IMR-90 (cell line): ENCODE results near the gene SPPL2C. TPM values are rescaled to one million over a fixed set of nuclear protein-coding genes. Genes with fewer than 3 reads are reported as not detected.

Experiments used
- ATAC-seq: fragments of 200-7000 bp; cut with Tn5 transposase; 2 replicates; pipeline ENCODE4 v1.9.1; 2020; ENCODE audit warnings: low read depth, mild to moderate bottlenecking, moderate library complexity
- BruUV-seq: library from RNA; stranded (reverse); fragments of 400-500 nt; replicated peaks from 2 replicates; lab custom pipeline; 2021; lab: Mats Ljungman, UMichigan
- CTCF ChIA-PET: fragments of 300-600 bp; formaldehyde crosslinking; extraction: SDS; loops from one replicate; lab custom pipeline; 2021; ENCODE audit warnings: antibody characterized with exemption; lab: Yijun Ruan, JAX
- POLR2A ChIA-PET: fragments of 300-600 bp; sonication (Branson Sonifier 250); formaldehyde crosslinking; loops from one replicate; lab custom pipeline; 2022; ENCODE audit warnings: antibody characterized with exemption; ENCODE audit not compliant: unreplicated experiment; lab: Charles Lee
- DNase-seq: peaks from one replicate; pipeline ENCODE4 v3.0.0; 2013
- H2AFZ ChIP-seq: replicated peaks from 2 replicates; pipeline ENCODE3; 2013; ENCODE audit warnings: low read length, mild to moderate bottlenecking; ENCODE audit not compliant: poor library complexity
- H2AK5ac ChIP-seq: 2 replicates; pipeline ENCODE4 v1.6.1; 2013; ENCODE audit warnings: low read depth, low read length, inconsistent platforms
- H2AK9ac ChIP-seq: replicated peaks from 2 replicates; pipeline ENCODE3; 2013; ENCODE audit warnings: mild to moderate bottlenecking, low read depth, low read length, moderate library complexity; ENCODE audit not compliant: poor library complexity
- H2BK120ac ChIP-seq: 2 replicates; pipeline ENCODE4 v1.6.1; 2013; ENCODE audit warnings: low read depth, low read length, inconsistent platforms
- H2BK15ac ChIP-seq: 3 replicates; pipeline ENCODE4 v1.6.1; 2013; ENCODE audit warnings: low read depth, low read length, inconsistent platforms
- H2BK20ac ChIP-seq: 2 replicates; pipeline ENCODE4 v1.6.1; 2013; ENCODE audit warnings: low read depth, mild to moderate bottlenecking, inconsistent platforms, low read length, moderate library complexity
- H2BK5ac ChIP-seq: 2 replicates; pipeline ENCODE4 v1.6.1; 2013; ENCODE audit warnings: mild to moderate bottlenecking, low read depth, low read length, inconsistent platforms; ENCODE audit not compliant: poor library complexity, severe bottlenecking
- H3K14ac ChIP-seq: replicated peaks from 2 replicates; pipeline ENCODE4 v1.6.1; 2013; ENCODE audit warnings: low read depth, low read length, inconsistent platforms
- H3K18ac ChIP-seq: 2 replicates; pipeline ENCODE4 v1.6.1; 2013; ENCODE audit warnings: low read depth, low read length, control low read depth
- H3K23ac ChIP-seq: 2 replicates; pipeline ENCODE4 v1.6.1; 2013; ENCODE audit warnings: low read depth, low read length, inconsistent platforms
- H3K27ac ChIP-seq: 2 replicates; pipeline ENCODE4 v1.5.1; 2013; ENCODE audit warnings: mild to moderate bottlenecking, control low read depth, low read length; ENCODE audit not compliant: insufficient read depth
- H3K27me3 ChIP-seq: 2 replicates; pipeline ENCODE4 v1.6.1; 2013; ENCODE audit warnings: low read length; ENCODE audit not compliant: control insufficient read depth, insufficient read depth
- H3K36me3 ChIP-seq: 2 replicates; pipeline ENCODE4 v1.6.1; 2013; ENCODE audit warnings: low read length, mixed read lengths; ENCODE audit not compliant: control insufficient read depth, insufficient read depth
- H3K4ac ChIP-seq: 2 replicates; pipeline ENCODE4 v1.6.1; 2013; ENCODE audit warnings: low read depth, low read length, inconsistent platforms
- H3K4me1 ChIP-seq: 2 replicates; pipeline ENCODE4 v1.6.1; 2013; ENCODE audit warnings: low read length, mixed read lengths; ENCODE audit not compliant: control insufficient read depth, insufficient read depth
- H3K4me2 ChIP-seq: 2 replicates; pipeline ENCODE4 v1.6.1; 2013; ENCODE audit warnings: low read depth, mild to moderate bottlenecking, control low read depth, low read length, moderate library complexity
- H3K4me3 ChIP-seq: 2 replicates; pipeline ENCODE4 v1.5.1; 2013; ENCODE audit warnings: low read depth, mild to moderate bottlenecking, control low read depth, low read length, moderate library complexity; ENCODE audit not compliant: insufficient read depth
- H3K56ac ChIP-seq: 2 replicates; pipeline ENCODE4 v1.6.1; 2013; ENCODE audit warnings: low read length, inconsistent platforms; ENCODE audit not compliant: insufficient read depth; ENCODE audit errors: extremely low read depth
- H3K79me1 ChIP-seq, 2 experiments: 2 replicates each; pipeline ENCODE4 v1.6.1; 2013; ENCODE audit warnings: low read length in 2 of 2, inconsistent platforms in 1 of 2, low read depth in 1 of 2
- H3K9ac ChIP-seq: 2 replicates; pipeline ENCODE4 v1.6.1; 2013; ENCODE audit warnings: low read depth, low read length, control low read depth
- H3K9me1 ChIP-seq: 2 replicates; pipeline ENCODE4 v1.6.1; 2013; ENCODE audit warnings: low read length, inconsistent platforms; ENCODE audit not compliant: insufficient read depth
- H3K9me3 ChIP-seq: 2 replicates; pipeline ENCODE4 v1.6.1; 2013; ENCODE audit warnings: low read length; ENCODE audit not compliant: control insufficient read depth, insufficient read depth
- H4K20me1 ChIP-seq: 2 replicates; pipeline ENCODE4 v1.6.1; 2013; ENCODE audit warnings: low read length, inconsistent platforms; ENCODE audit not compliant: insufficient read depth
- H4K5ac ChIP-seq: 2 replicates; pipeline ENCODE4 v1.6.1; 2013; ENCODE audit warnings: mild to moderate bottlenecking, low read depth, low read length, control low read depth
- H4K8ac ChIP-seq, 2 experiments: 2 replicates each; pipeline ENCODE4 v1.6.1; 2013; ENCODE audit warnings: low read depth in 2 of 2, low read length in 2 of 2, control low read depth in 1 of 2, inconsistent platforms in 1 of 2
- H4K91ac ChIP-seq: 2 replicates; pipeline ENCODE4 v1.6.1; 2013; ENCODE audit warnings: low read depth, low read length, inconsistent platforms; ENCODE audit not compliant: insufficient read depth
- BHLHE40 ChIP-seq: fragments of 150-350 bp; IDR thresholded peaks from 2 replicates; pipeline ENCODE4 v1.6.1; 2016; ENCODE audit warnings: mild to moderate bottlenecking, low read depth, low read length
- CEBPB ChIP-seq: IDR thresholded peaks from 2 replicates; pipeline ENCODE4 v1.6.1; 2012; ENCODE audit warnings: low read depth, low read length, improper control_type of control experiment
- CHD1 ChIP-seq: IDR thresholded peaks from 2 replicates; pipeline ENCODE4 v1.6.1; 2012; ENCODE audit warnings: low read depth, low read length, improper control_type of control experiment
- FOS ChIP-seq: fragments of 150-350 bp; IDR thresholded peaks from 2 replicates; pipeline ENCODE4 v1.6.1; 2016; ENCODE audit warnings: low read depth, low read length
- MAFK ChIP-seq: IDR thresholded peaks from 2 replicates; pipeline ENCODE4 v1.6.1; 2012; ENCODE audit warnings: low read depth, low read length, improper control_type of control experiment
- NFE2L2 ChIP-seq: fragments of 150-350 bp; IDR thresholded peaks from 2 replicates; pipeline ENCODE4 v1.6.1; 2016; ENCODE audit warnings: low read depth, mild to moderate bottlenecking, low read length
- POLR2A ChIP-seq: IDR thresholded peaks from 2 replicates; pipeline ENCODE4 v1.6.1; 2012; ENCODE audit warnings: mild to moderate bottlenecking, low read depth, low read length
- RAD21 ChIP-seq: IDR thresholded peaks from 2 replicates; pipeline ENCODE4 v1.6.1; 2012; ENCODE audit warnings: low read length, improper control_type of control experiment
- RCOR1 ChIP-seq: IDR thresholded peaks from 2 replicates; pipeline ENCODE4 v1.6.1; 2012; ENCODE audit warnings: mild to moderate bottlenecking, low read length, improper control_type of control experiment; ENCODE audit not compliant: insufficient replicate concordance
- SMC3 ChIP-seq: fragments of 150-350 bp; IDR thresholded peaks from 2 replicates; pipeline ENCODE4 v1.6.1; 2016; ENCODE audit warnings: low read depth, mild to moderate bottlenecking, antibody characterized with exemption, low read length, moderate library complexity
- WGBS, 2 experiments: methylation state at CpG; one replicate each; pipeline versions ENCODE4 v1.1.5 to v1.1.7; 2013; ENCODE audit warnings: missing lambda C conversion rate in 2 of 2; ENCODE audit not compliant: insufficient read length in 1 of 2; ENCODE audit errors: extremely low coverage in 2 of 2; 5-methylcytosine and 5-hydroxymethylcytosine counted together
- dilution Hi-C: fragments of 300-500 bp; cut with HindIII; formaldehyde crosslinking; loops from one replicate; pipeline ENCODE4 v1.14.3; 2018; ENCODE audit warnings: low sequenced_read_pairs; ENCODE audit not compliant: unreplicated experiment
- in situ Hi-C: fragments of 300-500 bp; cut with MboI; formaldehyde crosslinking; loops from 3 replicates; pipeline ENCODE4 v1.14.3; 2019; ENCODE audit warnings: low sequenced_read_pairs, inconsistent platforms, mixed read lengths
- intact Hi-C: fragments of 100-400 bp; cut with micrococcal nuclease; formaldehyde crosslinking; loops from 2 replicates; pipeline ENCODE4 v1.10.0; 2022
- polyA plus RNA-seq, 3 experiments: library from polyadenylated mRNA; depleted of rRNA; stranded (reverse); fragments of >200 nt; gene quantifications; 2 replicates each; pipeline ENCODE4 v1.2.3, GENCODE V29; 2012; ENCODE audit warnings: low replicate concordance in 1 of 3
- total RNA-seq: library from RNA; depleted of rRNA; stranded (reverse); fragments of >200 nt; gene quantifications from 2 replicates; pipeline ENCODE4 v1.2.3, GENCODE V29; 2012
- TF ChIP-seq, protein P1 (sequence below): fragments of 150-350 bp; IDR thresholded peaks from 2 replicates; pipeline ENCODE4 v1.6.1; 2017; ENCODE audit warnings: mild to moderate bottlenecking, antibody characterized with exemption, low read length, low read depth

SPPL2C gene
- total and polyA plus RNA-seq, 2 of the 4 experiments (the other 2 are of a cell fraction) = not detected

GRCh38 chr17:45848405-45848804 lies 3.7 kb downstream of the SPPL2C start:
- Histone ChIP-seq H3K9me3 (no peaks in the 10 kb centered on the region), H4K91ac (no peak overlapping the region), H3K9ac (no peak overlapping the region), H4K20me1 (no peaks in the 10 kb centered on the region), H2BK20ac (no peak overlapping the region), H3K4ac (no peak overlapping the region), H2BK120ac (no peak overlapping the region), H3K4me1 (no peaks in the 10 kb centered on the region), H4K5ac (no peak overlapping the region), H4K8ac (no peak overlapping the region), H3K79me1 (no peaks in the 10 kb centered on the region), H3K4me2 (no peak overlapping the region), H3K4me3 (no peak overlapping the region), H3K9me1 (no peaks in the 10 kb centered on the region), H2AFZ (no peak overlapping the region), H3K14ac (no peak overlapping the region), H3K27ac (no peak overlapping the region), H3K23ac (no peak overlapping the region), H2BK5ac (no peak overlapping the region), H3K56ac (no peak overlapping the region), H2AK5ac (no peak overlapping the region), H3K27me3 (peaks cover 9% of the 10 kb centered on the region), H2AK9ac (no peak overlapping the region), H3K36me3 (no peaks in the 10 kb centered on the region), H3K18ac (no peak overlapping the region), H2BK15ac (no peak overlapping the region)
- CTCF ChIA-PET = no interaction called here
- ATAC-seq (no peak), DNase-seq (no peak)
- in situ Hi-C loops = loop anchor here (25.0 kb wide), 1 partner anchor 436 kb away; no protein-coding TSS in a partner anchor
- no TSS peak for BruUV-seq
- dilution Hi-C loops = no loop called here
- intact Hi-C loops = no loop called here
- no peak for TF ChIP-seq CHD1
- no peak for TF ChIP-seq RAD21
- TF ChIP-seq MAFK = no peak
- TF ChIP-seq NFE2L2 = no peak
- TF ChIP-seq SMC3 = no peak
- TF ChIP-seq POLR2A = no peak
- TF ChIP-seq, protein P1, sequence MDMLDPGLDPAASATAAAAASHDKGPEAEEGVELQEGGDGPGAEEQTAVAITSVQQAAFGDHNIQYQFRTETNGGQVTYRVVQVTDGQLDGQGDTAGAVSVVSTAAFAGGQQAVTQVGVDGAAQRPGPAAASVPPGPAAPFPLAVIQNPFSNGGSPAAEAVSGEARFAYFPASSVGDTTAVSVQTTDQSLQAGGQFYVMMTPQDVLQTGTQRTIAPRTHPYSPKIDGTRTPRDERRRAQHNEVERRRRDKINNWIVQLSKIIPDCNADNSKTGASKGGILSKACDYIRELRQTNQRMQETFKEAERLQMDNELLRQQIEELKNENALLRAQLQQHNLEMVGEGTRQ = no peak
- no peak for TF ChIP-seq FOS
- TF ChIP-seq RCOR1 = no peak
- TF ChIP-seq BHLHE40 = no peak
- no peak for TF ChIP-seq CEBPB
- POLR2A ChIA-PET = no interaction called here
- 79% methylated on average over 4 of the region's 9 CpGs; no CpG with 5 or more reads in 1 of the 2 experiments for WGBS, 2 experiments
